ACC112 (cell line): ENCODE measurements around the gene TANC1.

Experiments
- H2AFZ ChIP-seq: fragments of 200-600 bp; sonication (generic); one replicate; pipeline ENCODE4 v1.6.0; 2017; ENCODE audit warnings: antibody characterized with exemption, low read length; ENCODE audit not compliant: unreplicated experiment
- H3K27ac ChIP-seq: fragments of 200-600 bp; sonication (generic); 2 replicates; pipeline ENCODE4 v1.5.1; 2014; ENCODE audit warnings: low read depth, mild to moderate bottlenecking, antibody characterized with exemption, low read length, moderate library complexity
- H3K27me3 ChIP-seq: fragments of 200-600 bp; sonication (generic); 2 replicates; pipeline ENCODE4 v1.6.1; 2014; ENCODE audit warnings: mild to moderate bottlenecking, antibody characterized with exemption, low read length, moderate library complexity, mixed read lengths; ENCODE audit not compliant: insufficient read depth
- H3K36me3 ChIP-seq: fragments of 200-600 bp; sonication (generic); 2 replicates; pipeline ENCODE4 v1.6.1; 2016; ENCODE audit warnings: mild to moderate bottlenecking, antibody characterized with exemption, low read length, moderate library complexity, mixed read lengths; ENCODE audit not compliant: insufficient read depth
- H3K4me1 ChIP-seq: fragments of 200-600 bp; sonication (generic); one replicate; pipeline ENCODE4 v1.6.1; 2016; ENCODE audit warnings: low read length, mixed read lengths; ENCODE audit not compliant: insufficient read depth, unreplicated experiment, control insufficient read depth
- H3K4me3 ChIP-seq: fragments of 200-600 bp; sonication (generic); 2 replicates; pipeline ENCODE4 v1.5.1; 2014; ENCODE audit warnings: mild to moderate bottlenecking, low read depth, low read length
- H3K79me2 ChIP-seq: fragments of 200-600 bp; sonication (generic); one replicate; pipeline ENCODE4 v1.6.0; 2016; ENCODE audit warnings: low read length; ENCODE audit not compliant: control insufficient read depth, unreplicated experiment, insufficient read depth

The TANC1 gene

DNA sequence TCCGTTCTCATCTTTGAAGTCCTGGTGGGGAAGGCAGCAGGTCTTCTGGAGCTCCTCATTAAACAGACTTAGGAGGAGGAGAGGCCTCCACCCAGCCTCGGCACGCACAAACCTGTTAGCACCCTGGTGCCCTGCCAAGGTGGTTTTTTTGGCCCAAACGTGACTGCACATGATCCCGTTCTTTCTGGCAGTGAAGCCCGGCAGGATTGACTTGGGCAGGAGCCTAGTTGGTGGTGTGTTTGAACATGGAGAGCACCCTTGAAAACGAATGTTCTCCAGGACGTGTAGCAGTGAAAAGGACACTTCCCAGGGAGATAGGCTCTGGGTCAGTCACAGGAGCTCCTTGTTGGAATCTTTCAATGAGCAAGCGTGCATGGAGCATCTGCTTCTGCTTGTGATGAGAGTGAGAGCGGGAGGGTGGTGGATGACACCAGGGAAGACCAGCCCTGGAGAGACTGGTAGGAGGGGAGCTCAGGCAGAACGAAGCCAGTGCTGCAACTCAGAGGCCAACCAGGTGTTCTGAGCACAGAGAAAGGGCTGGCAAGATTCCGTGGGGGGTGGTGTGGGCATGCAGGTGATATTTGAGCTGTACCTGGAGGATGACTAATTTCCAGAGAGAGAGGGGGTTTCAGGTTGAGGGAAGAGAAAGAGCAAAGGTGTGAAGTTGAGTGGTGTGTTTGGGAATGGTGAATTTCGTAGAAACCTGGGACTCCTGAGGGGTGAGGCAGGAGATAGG lies 73.8 kb downstream of the TANC1 start:
- Histone ChIP-seq H2AFZ (no peak overlapping the region), H3K27ac (no peak overlapping the region), H3K4me1 (peaks cover 28% of the 10 kb centered on the region), H3K27me3 (no peaks in the 10 kb centered on the region), H3K79me2 (no peaks in the 10 kb centered on the region), H3K4me3 (no peak overlapping the region), H3K36me3 (peaks cover 3% of the 10 kb centered on the region; the same call in 1 of the 2 replicates)

DNA sequence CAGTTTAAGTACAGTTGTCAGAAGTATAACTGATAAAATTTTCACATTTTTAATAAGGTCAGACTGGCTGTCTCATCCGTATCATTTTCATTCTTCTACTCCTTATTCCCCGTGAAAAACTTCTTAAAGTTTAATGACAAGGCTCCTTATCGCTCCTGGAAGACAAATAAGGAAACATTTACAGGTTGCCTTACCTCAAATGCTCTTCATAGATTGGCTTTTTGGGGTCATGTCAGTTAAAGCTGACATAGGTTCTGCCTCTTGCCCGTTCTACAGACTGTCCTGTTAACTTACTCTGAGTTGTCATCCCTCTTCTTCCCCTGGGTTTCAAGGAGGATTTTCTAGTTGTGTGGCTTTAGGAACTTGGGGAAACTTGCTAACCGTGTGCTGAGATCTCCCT lies 75.3 kb downstream of the TANC1 start:
- Histone ChIP-seq H3K36me3 (peaks cover 3% of the 10 kb centered on the region; the same call in 1 of the 2 replicates), H3K79me2 (peaks cover 5% of the 10 kb centered on the region), H3K27me3 (no peaks in the 10 kb centered on the region), H3K4me1 (peaks cover 32% of the 10 kb centered on the region), H3K4me3 (no peak overlapping the region), H3K27ac (no peak overlapping the region), H2AFZ (no peak overlapping the region)

DNA sequence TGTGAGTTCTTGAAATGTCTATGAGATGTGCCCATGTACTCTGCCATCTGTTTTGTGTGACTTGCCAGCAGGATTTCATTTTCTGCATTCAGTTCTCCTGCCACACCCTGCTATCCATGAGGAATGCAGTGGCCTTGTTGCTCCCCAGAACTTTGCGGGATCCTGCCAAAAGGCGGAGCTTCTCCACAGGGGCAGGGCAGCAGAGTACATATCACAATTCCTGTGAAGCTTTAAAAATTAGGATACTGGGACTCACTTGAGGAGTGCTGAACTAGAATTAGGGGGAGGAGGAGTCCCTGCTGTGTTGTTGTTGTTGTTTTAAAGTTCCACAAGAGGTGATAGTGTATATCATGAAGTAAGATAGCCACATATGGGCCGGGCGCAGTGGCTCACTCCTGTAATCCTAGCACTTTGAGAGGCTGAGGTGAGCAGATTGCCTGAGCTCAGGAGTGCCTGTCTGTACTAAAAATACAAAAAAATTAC lies 76.4 kb downstream of the TANC1 start:
- Histone ChIP-seq H3K4me3 (no peak overlapping the region), H2AFZ (no peak overlapping the region), H3K36me3 (peaks cover 3% of the 10 kb centered on the region; the same call in 1 of the 2 replicates), H3K4me1 (peaks cover 32% of the 10 kb centered on the region), H3K27me3 (no peaks in the 10 kb centered on the region), H3K27ac (no peak overlapping the region), H3K79me2 (peaks cover 7% of the 10 kb centered on the region)

DNA sequence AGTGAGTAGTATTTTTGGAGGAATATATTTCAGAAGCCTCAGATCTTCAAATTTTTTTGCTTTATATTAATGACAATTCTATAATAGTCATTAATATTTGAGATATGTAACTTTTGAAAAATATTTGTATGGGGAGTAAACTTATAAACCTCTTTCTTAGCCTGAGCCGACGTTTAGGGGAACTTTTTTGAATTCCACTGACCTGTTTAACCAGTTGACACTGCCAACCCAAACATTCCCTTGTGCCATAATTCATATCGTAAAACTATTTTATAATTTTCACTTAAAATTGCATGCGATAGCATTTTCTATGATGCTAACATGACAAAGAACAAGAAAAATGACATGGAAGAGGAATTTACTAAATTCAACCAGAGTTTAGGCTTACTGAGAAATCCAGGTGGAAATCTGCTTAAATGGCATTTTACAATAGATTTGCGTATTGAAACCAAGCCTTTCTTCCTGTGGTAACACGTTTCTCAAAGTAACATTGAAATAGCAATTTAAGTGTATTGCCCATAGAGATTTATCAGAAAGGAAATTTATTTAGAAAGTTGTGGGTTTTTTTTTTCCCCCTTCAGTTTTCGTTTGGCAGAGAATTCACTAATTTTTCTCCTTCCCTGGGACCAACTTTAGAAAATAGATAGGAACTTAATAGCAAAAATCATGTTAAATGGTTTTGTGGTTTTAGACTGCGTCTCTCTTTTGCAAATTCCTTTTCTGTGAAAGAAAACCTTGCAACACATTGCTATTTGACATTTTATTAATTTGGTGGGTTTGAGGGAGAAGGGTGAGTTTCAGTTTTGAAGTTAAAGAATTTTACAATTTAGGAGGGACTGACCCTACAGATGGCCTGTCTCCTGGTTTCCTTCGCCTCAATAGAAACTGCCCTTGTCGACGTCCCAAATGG lies 77.4 kb downstream of the TANC1 start:
- Histone ChIP-seq H3K36me3 (peaks cover 3% of the 10 kb centered on the region; the same call in 1 of the 2 replicates), H3K27me3 (no peaks in the 10 kb centered on the region), H3K79me2 (peaks cover 9% of the 10 kb centered on the region), H3K4me3 (peak overlapping the region; percentile 66), H2AFZ (peak overlapping the region; percentile 14), H3K27ac (peak overlapping the region; percentile 32), H3K4me1 (peaks cover 32% of the 10 kb centered on the region)

DNA sequence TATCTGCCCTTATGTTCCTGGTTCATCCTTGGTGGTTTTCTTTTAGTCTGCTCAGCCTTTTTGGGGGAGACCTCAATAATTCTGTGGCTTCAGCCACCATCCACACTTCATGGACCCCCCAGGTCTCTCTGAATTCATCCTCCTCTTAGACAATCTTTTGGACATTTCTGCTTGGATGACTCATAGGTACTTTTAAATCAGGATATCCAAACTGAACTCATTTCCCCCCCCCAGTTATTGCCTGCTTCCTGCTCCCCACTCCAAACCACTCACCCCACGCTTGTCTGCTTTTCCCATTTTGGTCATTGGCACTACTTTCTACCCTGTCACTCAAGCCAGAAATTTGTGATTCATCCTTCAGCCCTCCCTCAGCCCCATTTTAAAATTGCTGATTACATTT lies 78.5 kb downstream of the TANC1 start:
- Histone ChIP-seq H2AFZ (peak overlapping the region; percentile 21), H3K27ac (peak overlapping the region; percentile 44), H3K79me2 (peaks cover 13% of the 10 kb centered on the region), H3K4me1 (peaks cover 36% of the 10 kb centered on the region), H3K4me3 (no peak overlapping the region), H3K27me3 (no peaks in the 10 kb centered on the region), H3K36me3 (no peaks in the 10 kb centered on the region)

DNA sequence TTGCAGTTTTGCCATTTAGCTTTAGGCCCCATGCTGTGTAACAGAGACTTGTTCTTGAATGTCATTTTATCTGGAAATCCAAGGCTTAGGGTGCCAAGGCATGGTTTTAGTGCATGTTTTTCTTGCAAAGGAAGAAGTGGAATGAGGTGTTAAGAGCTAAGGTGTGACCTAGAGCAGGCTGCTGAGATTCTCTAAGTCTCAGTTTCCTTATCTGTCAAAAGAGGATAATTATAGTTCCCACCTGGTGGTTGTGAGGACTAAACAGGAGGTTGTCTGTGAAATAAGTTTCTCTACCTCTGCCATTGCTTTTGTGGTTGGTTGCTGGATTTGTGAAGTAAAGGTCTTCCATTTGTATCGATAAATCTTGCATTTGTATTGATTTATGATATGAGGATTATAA lies 82.0 kb downstream of the TANC1 start:
- Histone ChIP-seq H3K27me3 (no peaks in the 10 kb centered on the region), H3K36me3 (no peaks in the 10 kb centered on the region), H3K79me2 (peaks cover 24% of the 10 kb centered on the region), H3K4me3 (no peak overlapping the region), H3K27ac (no peak overlapping the region), H3K4me1 (peaks cover 27% of the 10 kb centered on the region), H2AFZ (no peak overlapping the region)

DNA sequence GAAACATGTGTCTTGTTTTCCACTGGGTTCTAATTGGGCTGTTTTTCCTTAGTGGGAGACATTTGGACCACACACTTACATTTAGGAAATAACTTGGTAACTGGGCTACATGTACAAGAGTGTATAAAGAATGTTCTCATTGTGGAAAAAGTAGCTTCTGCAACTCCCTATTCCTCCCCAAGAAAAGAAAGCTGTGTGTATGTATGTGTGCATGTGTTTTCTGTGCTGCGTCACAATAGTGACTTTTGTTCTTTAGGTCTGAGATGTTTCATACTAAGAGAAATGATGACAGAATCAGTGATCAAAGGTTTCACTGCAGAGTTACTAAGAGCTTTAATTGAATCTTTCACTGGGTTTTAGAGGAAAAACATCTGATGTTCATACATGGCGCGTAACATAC lies 82.7 kb downstream of the TANC1 start:
- no peak overlapping the region for H3K4me3 ChIP-seq
- H3K27me3 ChIP-seq, result no peaks in the 10 kb centered on the region
- H3K4me1 ChIP-seq, result peaks cover 20% of the 10 kb centered on the region
- no peak overlapping the region for H2AFZ ChIP-seq
- H3K36me3 ChIP-seq, result no peaks in the 10 kb centered on the region
- peaks cover 24% of the 10 kb centered on the region for H3K79me2 ChIP-seq
- no peak overlapping the region for H3K27ac ChIP-seq

DNA sequence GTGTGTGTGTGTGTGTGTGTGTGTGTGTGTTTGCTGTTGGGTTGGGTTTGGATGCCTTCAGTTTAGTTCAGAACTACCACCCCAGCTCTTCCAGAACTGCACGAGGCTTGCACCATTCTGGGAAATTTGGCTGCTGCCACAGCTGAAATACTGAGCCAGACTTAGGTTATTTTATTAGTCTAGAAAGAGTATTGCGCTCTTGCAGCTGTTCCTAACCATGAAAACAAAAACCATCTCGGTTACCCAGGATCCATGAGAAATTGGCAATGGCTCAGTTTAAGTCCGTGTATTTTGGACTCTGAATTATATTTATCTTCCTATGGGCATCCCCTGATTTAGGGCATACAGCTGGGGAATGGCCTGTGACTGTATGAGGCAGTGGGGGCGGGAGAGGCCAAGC lies 83.2 kb downstream of the TANC1 start:
- Histone ChIP-seq H3K4me1 (peaks cover 15% of the 10 kb centered on the region), H2AFZ (no peak overlapping the region), H3K36me3 (no peaks in the 10 kb centered on the region), H3K27ac (no peak overlapping the region), H3K79me2 (peaks cover 24% of the 10 kb centered on the region), H3K27me3 (no peaks in the 10 kb centered on the region), H3K4me3 (no peak overlapping the region)

DNA sequence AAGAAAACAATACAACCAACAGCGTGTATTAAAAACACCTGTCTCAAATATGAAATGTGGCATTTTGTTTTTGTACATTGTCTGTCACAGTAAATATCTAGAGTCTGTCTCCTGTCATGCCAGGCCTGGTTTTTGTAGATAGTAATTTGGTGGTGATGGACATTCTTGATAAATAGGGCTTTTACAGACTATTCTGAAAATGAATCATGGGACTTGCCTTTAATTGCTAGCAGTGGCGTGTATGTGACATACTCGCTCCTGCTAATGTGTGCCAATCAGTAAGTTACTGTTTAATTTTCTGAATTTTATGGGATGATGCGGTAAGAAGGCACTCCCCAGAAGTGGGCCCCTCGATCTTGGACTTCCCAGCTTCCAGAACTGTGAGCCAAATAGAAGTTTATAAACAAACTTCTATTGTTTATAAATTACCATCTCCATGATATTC lies 83.7 kb downstream of the TANC1 start:
- H3K79me2 ChIP-seq, result peaks cover 24% of the 10 kb centered on the region
- H3K27ac ChIP-seq, result no peak overlapping the region
- H2AFZ ChIP-seq, result no peak overlapping the region

DNA sequence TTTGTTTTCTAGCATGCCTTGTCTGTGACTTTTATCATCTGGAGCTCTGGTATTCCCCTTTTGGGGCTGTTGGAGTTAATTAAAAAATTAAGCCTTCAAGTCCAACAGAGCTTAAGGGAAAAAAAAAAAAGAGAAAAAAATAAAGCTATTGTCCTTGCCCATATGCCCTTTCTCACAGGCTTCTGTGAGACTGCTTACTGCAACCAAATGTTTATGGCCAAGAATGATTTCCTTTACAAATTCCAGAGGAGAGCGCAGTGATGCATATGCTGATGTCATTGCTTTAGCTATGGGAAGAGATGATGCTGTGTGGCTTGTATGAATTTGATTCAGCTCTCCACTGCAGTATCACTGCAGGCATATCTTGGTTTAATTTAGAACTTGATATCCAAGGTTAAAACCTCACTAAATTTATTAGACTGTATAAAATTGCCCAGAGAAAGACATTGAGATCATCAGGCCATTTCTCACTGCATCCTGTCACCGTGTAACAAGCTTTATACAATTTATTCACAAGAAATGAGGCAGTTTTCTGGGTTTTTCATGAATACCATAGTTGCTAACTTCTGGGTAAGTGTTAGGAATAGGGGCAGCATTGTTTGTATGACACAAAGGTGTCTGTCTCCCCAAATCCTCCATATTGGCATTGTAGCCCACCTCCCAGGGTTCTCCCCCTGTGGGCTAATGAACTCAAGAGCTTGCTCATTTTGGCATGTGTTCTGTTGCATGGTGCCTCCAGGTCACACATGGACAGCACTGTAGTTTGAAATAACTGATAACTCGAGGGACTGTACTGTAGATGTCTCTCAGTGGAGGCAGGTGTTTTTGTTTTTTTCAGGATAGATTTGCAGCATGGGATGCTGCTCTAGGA lies 85.0 kb downstream of the TANC1 start:
- no peaks in the 10 kb centered on the region for H3K36me3 ChIP-seq
- H3K27me3 ChIP-seq, result no peaks in the 10 kb centered on the region
- no peak overlapping the region for H3K4me3 ChIP-seq
- H2AFZ ChIP-seq, result no peak overlapping the region
- peak overlapping the region; percentile 18; the same call in 1 of the 2 replicates for H3K27ac ChIP-seq
- peaks cover 19% of the 10 kb centered on the region for H3K79me2 ChIP-seq
- peaks cover 5% of the 10 kb centered on the region for H3K4me1 ChIP-seq

More for the DNA sequence above, 83.7 kb downstream of the TANC1 start:
- no peaks in the 10 kb centered on the region for H3K27me3 ChIP-seq
- peaks cover 10% of the 10 kb centered on the region for H3K4me1 ChIP-seq
- no peak overlapping the region for H3K4me3 ChIP-seq
- no peaks in the 10 kb centered on the region for H3K36me3 ChIP-seq
